Testis (tissue), 2 donors: ENCODE results near the gene KIF11.

ENCODE experiments used
- CTCF ChIP-seq, 3 experiments: fragments of 450-650 bp in 2 of 3; fragments of 200-600 bp in 1 of 3; sonication (generic) in 1 of 3; IDR thresholded peaks; one replicate each; pipeline ENCODE4 v1.5.1; 2016 to 2019; ENCODE audit warnings: antibody characterized with exemption in 3 of 3, mild to moderate bottlenecking in 2 of 3, moderate library complexity in 1 of 3
- POLR2A ChIP-seq: fragments of 450-650 bp; IDR thresholded peaks from one replicate; pipeline ENCODE4 v1.6.1; 2017; ENCODE audit warnings: antibody characterized with exemption, mild to moderate bottlenecking, moderate library complexity

- no peak for TF ChIP-seq POLR2A
- TF ChIP-seq CTCF (IDR thresholded peaks at IDR 0.05): no peak
Observed at GRCh38 chr10:92619368-92619767, 26.4 kb downstream of the KIF11 start.
